ENCODE results near the gene HPN. TPM values are rescaled to one million over a fixed set of nuclear protein-coding genes. Genes with fewer than 3 reads are reported as not detected.
A peak's percentile ranks its signal among the peaks of the same experiment; 100 is the strongest.
"Not testable (repeated sequence)": the region's sequence is repeated elsewhere in the genome, so short reads cannot be mapped to it uniquely, and the experiment has no call there.

The HPN gene
- polyA plus RNA-seq (ENCODE audit: insufficient read length in 4 of 4): 100 to 1,000 TPM in 3 of 4 donors, 10 to 100 TPM in 1; 88.9 to 122 (median 112) TPM

DNA sequence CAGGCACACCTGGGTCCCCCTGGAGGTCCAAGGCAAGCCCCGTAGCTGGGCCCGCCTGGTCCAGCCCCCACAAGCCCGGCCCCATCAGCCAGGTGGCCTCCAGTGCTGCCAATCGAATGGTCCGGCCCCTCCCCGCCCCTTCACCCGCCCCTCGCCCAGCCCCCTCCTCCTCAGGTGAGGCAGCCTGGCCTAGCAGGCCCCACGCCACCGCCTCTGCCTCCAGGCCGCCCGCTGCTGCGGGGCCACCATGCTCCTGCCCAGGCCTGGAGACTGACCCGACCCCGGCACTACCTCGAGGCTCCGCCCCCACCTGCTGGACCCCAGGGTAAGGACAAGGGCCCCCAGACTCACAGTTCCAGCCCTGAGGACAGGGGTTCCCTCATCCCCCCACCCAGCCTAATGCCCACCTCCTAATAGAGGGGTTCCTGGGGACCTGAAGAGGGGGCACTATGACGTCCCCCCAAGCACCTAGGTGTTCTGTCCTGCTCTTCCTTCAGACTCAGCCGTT, at the start of gene HPN:
Gene HPN, plus strand, starts transcription at position 174 of the 508 bp plus-strand sequence. CDS start 786 bp downstream, outside the sequence.
- DNase-seq (ENCODE audit: low read depth in 4 of 4, low spot score in 2 of 4): no peak

DNA sequence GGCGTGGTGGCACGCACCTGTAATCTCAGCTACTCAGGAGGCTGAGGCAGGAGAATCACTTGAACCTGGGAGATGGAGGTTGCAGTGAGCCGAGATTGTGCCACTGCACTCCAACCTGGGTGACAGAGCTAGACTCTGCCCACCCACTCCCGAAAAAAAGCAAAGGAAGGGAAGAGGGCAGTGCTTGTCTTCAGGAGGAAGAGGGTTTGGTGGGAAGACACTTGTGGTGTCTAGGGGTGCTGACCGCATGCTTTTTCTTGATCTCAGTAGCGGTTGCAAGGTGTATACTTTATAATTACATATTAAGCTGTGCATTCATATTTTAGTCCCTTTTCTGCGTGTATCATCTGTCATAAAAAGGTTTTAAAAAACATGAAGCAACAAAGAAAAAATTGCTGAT, 48.9 kb upstream of the HPN start:
- DNase-seq (ENCODE audit: low read depth in 4 of 4, low spot score in 2 of 4): not testable (repeated sequence)

- DNase-seq (ENCODE audit: low read depth in 4 of 4, low spot score in 2 of 4): no peak
Measured at GRCh38 chr19:34994286-34994642, 47.3 kb upstream of the HPN start.

DNA sequence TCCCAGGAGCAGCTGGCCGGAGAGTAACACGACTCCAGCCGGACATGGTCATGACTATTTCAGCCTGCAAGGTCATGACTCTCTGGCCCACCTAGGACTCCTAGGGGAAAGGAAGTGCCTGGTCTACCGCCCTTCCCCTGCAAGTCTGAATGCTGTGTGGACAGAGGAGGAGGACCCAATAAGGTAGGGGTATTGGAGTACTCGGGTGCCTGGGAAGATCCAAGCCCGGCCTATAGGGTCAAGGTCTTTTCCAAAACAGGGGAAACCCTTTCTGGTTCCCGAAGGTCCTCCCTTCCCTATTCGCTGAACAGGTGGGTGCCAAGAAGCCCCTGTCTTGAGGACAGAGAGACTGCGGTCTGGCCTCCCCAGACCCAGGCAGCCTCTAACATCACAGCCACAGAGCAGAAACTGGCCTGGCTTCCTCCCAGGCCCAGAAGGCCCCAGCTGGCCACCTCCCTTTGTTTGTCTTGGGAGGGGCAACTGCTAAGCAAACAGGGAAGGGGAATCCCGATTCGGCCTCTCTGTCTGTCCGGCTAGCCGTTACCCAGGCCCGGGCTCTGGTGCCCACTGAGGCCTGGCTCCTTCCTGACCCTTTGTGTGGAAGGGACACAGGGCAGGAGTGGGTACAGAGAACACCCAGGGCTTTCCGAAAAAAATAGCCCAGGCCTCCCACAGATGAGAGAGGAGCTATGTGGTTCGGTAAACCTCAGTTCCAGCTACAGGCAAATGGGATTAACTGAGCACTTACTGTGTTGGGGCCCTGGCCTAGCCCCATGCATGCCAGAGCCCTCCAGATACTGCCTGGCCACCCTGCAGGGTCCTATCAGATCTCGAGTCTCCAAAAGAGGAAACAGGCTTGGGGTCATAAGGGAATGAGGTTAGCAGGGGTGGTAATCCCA, 46.6 kb upstream of the HPN start:
- no peak for DNase-seq (ENCODE audit: low read depth in 4 of 4, low spot score in 2 of 4)

DNA sequence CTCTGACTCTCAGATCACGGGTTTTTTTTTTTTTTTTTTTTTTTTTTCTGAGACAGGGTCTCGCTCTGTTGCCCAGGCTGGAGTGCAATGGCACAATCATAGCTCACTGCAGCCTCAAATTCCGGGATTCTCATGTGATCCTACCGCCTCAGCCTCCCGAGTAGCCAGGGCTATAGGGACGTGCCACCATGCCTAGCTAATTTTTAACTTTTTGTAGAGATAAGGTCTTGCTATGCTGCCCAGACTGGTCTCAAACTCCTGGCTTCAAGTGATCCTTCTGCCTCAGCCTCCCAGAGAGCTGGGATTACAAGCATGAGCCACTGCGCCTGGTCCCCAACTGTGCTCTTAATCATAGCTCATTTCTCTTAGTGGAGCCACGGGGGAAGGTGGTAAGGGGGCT, 46.0 kb upstream of the HPN start:
- no peak for DNase-seq (ENCODE audit: low read depth in 4 of 4, low spot score in 2 of 4)

DNA sequence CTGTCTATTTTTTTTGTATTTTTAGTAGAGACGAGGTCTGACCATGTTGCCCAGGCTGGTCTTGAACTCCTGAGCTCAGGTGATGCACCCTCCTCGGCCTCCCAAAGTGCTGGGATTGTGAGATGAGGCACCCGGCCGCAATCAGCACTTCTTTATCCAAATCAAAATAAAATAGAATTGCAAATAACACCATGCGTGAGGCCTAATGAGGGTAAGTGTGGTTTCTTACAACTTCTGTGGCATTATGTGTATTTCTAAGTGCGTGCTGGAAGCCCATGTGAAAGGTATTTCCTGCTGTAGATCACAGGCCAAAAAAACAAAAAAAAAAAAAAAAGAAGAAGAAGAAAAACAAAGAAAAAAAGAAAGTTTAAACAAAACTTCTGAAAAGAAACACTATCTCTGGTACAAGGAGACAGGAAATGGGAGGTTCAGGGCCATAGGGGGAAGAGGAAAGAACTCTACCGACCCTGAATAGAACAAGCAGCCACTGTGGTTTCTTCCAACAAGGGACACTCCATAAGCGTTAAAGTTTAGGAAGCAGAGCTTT, 44.4 kb upstream of the HPN start:
- DNase-seq (ENCODE audit: low read depth in 4 of 4, low spot score in 2 of 4): no peak

DNA sequence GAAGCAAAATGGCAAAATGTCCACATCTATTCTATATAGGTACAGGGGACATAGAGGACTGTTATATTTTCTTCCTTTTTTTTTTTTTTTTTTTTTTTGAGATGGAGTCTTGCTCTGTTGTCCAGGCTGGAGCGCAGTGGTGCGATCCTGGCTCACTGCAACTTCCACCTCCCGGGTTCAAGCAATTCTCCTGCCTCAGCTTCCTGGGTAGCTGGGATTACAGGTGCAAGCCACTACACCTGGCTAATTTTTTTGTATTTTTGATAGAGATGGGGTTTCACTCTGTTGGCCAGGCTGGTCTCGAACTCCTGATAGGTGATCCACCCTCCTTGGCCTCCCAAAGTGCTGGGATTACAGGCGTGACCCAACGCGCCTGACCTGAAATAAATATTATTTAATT, 43.3 kb upstream of the HPN start:
- not testable (repeated sequence) for DNase-seq (ENCODE audit: low read depth in 4 of 4, low spot score in 2 of 4)

- peak in 1 of 4 donors; percentile 55 for DNase-seq (ENCODE audit: low read depth in 4 of 4, low spot score in 2 of 4)
Measured at GRCh38 chr19:34998777-34999497, 42.6 kb upstream of the HPN start.

- peak in 3 of 4 donors; percentile 77 to 80 (median 80) for DNase-seq (ENCODE audit: low read depth in 4 of 4, low spot score in 2 of 4)
Measured at GRCh38 chr19:34999498-35000337, 41.8 kb upstream of the HPN start, which contains the start of gene GRAMD1A. TSS of gene GRAMD1A (plus strand) at chr19:35000323. CDS start at chr19:35000479, 156 bp downstream.

- no peak for DNase-seq (ENCODE audit: low read depth in 4 of 4, low spot score in 2 of 4)
Measured at GRCh38 chr19:35000338-35000646, 41.2 kb upstream of the HPN start.

- DNase-seq (ENCODE audit: low read depth in 4 of 4, low spot score in 2 of 4): no peak
Measured at GRCh38 chr19:35000647-35001501, 40.6 kb upstream of the HPN start.

DNA sequence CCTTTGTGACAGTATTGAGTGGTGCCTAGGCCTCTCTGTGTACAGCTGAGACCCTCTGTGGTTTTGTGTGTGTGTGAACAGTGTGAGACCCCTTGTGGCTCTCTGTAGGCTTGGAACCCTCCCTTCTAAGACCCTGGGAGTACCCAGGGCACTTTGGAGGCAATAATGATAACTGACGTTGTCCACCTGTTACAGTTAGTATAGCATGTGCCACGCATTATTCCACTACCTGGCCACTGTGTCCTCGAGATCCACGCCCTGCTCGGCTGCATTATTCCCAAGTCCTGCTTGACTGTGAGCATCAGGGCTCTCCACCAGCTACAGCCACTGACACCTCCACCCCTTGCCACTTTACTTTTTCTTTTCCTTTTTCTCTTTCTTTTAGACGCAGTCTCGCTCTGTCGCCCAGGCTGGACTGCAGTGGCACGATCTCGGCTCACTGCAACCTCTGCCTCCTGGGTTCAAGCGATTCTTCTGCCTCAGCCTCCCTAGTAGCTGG, 39.4 kb upstream of the HPN start:
- no peak for DNase-seq (ENCODE audit: low read depth in 4 of 4, low spot score in 2 of 4)

- no peak for DNase-seq (ENCODE audit: low read depth in 4 of 4, low spot score in 2 of 4)
Measured at GRCh38 chr19:35004517-35005255, 36.8 kb upstream of the HPN start.

- DNase-seq (ENCODE audit: low read depth in 4 of 4, low spot score in 2 of 4): no peak
Measured at GRCh38 chr19:35005256-35005977, 36.1 kb upstream of the HPN start.

GRCh38 chr19:35006007-35006341, 35.5 kb upstream of the HPN start:
- not testable (repeated sequence) for DNase-seq (ENCODE audit: low read depth in 4 of 4, low spot score in 2 of 4)

DNA sequence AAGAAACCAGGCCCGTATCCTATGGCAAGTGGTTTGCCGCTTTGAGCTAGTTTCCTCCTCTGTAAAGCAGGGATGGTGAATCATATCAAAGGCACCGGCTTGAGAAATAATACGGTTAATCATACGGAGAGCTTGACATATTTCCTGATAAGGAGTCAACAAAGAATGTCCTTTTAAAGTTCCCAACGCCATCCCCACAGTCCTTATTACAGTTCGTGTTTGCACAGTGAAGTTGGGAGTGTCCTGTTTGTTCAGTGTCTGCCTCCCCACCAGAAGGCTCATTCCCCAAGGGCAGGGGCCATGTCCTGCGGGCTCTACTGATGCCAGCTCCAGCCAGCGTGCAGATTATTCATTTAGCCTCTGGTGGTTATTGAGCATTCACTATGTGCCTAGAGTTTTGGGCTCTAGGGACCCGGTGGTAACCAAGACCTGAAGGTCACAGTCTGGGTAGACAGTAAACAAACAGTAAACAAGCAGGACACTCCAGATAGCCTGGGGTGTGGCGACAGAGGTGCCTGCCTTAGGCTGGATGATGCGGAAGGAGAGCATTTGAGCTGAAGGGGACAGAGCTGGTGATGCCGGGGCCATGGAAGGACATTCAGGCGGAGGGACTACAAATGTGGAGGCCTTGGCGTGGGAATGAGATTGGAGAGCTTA, 35.1 kb upstream of the HPN start:
- no peak for DNase-seq (ENCODE audit: low read depth in 4 of 4, low spot score in 2 of 4)

- DNase-seq (ENCODE audit: low read depth in 4 of 4, low spot score in 2 of 4): no peak
Measured at GRCh38 chr19:35006999-35007365, 34.5 kb upstream of the HPN start.

DNA sequence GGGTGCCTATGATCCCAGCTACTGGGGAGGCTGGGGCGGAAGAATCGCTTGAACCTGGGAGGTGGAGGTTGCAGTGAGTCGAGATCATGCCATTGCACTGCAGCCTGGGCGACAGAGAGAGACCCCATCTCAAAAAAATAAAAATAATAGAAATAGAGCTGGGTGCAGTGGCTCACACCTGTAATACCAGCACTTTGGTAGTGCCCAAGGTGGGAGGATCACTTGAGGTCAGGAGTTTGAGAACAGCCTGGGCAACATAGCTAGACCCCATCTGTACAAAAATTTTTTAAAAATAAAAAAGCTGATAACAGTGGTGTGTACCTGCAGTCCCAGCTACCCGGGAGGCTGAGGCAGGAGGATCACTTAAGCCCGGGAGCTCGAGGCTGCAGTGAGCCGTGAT, 34.1 kb upstream of the HPN start:
- DNase-seq (ENCODE audit: low read depth in 4 of 4, low spot score in 2 of 4): not testable (repeated sequence)

All from left renal cortex interstitium (tissue), 4 donors.